Stimulated activated CD8-positive, alpha-beta memory T cell treated with anti-CD3 and anti-CD28 coated beads, Interleukin-12 subunit alpha, Interleukin-12 subunit beta, amount 100 ng/mL, for 24 hours (primary cell): ENCODE data around the gene AGAP1.
"Not testable (repeated sequence)": the region's sequence is repeated elsewhere in the genome, so short reads cannot be mapped to it uniquely, and the experiment has no call there.

Source experiments
- DNase-seq: peaks from one replicate; pipeline ENCODE4 v3.0.0-alpha.2; 2020; ENCODE audit errors: extremely low read depth

Gene AGAP1

DNA sequence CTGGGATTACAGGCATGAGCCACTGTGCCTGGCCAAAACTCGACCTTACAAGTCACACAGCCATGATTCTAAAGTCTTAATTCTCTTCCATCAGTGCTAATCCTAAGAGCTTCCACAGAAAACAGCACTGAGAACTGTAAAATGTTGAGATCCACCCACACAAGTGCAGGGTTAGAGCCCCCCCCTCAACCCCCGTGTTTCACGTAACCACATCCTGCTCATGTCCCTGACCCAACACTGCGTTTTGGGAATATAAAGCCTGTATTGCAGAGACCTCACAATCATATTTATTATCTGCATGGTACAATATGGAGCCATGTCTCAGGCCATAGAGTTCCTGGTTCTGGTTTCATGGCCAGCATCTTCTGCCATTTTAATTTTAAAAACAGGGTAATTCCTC lies 563.5 kb downstream of the AGAP1 start:
- no peak for DNase-seq

DNA sequence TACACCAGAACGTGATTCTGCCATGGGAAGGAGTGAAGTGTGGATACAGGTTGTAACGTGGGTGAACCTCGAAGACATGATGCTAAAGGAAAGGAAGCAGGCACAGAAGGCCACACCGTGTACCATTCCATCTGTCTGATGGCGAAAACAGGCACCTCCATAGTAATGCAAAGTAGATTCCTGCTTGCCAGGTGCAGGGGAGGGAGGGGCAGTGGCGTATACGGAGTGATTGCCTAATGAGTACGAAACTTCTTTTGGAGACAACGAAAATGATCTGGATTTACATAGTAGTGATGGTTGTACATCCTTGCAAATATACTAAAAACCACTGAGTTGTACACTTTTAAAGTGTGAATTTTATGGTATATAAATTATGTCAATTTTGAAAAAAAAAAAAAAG lies 567.7 kb downstream of the AGAP1 start:
- no peak for DNase-seq

- no peak for DNase-seq
These were observed 568.1 kb downstream of the AGAP1 start for GRCh38 chr2:236061899-236062298.

DNA sequence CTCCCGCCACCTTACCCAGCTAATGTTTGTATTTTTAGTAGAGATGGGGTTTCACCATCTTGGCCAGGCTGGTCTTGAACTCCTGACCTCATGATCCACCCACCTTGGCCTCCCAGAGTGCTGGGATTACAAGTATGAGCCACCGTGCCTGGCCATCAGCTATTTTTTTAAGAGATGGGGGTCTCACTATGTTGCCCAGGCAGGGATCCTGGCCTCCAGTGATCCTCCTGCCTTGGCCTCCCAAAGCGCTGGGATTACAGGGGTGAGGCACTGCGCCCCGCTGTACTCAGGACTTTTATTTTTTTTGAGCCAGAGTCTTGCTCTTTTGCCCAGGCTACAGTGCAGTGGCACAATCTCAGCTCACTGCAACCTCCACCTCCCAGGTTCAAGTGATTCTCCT lies 569.0 kb downstream of the AGAP1 start:
- DNase-seq = not testable (repeated sequence)

DNA sequence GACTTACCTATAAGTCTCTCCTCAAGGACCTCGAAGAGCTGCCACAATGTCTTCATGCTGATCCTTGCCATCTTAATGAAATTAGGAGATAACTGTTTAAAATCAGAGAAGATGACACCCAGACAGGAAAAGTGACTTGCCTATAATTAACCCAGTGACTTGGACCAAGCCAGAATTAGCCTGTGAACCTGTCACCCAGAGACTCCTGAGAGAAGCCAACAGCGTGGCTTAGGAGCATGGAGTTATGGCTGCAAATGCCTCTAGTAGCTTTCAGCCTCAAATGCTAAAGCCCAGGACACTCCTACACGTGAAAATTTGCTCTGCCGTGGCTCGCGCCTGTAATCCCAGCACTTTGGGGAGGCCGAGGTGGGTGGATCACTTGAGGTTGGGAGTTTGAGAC lies 570.2 kb downstream of the AGAP1 start:
- no peak for DNase-seq

GRCh38 chr2:236065314-236066160 lies 571.7 kb downstream of the AGAP1 start:
- DNase-seq = no peak

- DNase-seq = no peak
These were observed 576.4 kb downstream of the AGAP1 start for GRCh38 chr2:236070236-236070635.

GRCh38 chr2:236073246-236073645 lies 579.4 kb downstream of the AGAP1 start:
- no peak for DNase-seq

GRCh38 chr2:236073867-236074655 lies 580.2 kb downstream of the AGAP1 start:
- no peak for DNase-seq

GRCh38 chr2:236075802-236076201 lies 582.0 kb downstream of the AGAP1 start:
- DNase-seq = no peak

DNA sequence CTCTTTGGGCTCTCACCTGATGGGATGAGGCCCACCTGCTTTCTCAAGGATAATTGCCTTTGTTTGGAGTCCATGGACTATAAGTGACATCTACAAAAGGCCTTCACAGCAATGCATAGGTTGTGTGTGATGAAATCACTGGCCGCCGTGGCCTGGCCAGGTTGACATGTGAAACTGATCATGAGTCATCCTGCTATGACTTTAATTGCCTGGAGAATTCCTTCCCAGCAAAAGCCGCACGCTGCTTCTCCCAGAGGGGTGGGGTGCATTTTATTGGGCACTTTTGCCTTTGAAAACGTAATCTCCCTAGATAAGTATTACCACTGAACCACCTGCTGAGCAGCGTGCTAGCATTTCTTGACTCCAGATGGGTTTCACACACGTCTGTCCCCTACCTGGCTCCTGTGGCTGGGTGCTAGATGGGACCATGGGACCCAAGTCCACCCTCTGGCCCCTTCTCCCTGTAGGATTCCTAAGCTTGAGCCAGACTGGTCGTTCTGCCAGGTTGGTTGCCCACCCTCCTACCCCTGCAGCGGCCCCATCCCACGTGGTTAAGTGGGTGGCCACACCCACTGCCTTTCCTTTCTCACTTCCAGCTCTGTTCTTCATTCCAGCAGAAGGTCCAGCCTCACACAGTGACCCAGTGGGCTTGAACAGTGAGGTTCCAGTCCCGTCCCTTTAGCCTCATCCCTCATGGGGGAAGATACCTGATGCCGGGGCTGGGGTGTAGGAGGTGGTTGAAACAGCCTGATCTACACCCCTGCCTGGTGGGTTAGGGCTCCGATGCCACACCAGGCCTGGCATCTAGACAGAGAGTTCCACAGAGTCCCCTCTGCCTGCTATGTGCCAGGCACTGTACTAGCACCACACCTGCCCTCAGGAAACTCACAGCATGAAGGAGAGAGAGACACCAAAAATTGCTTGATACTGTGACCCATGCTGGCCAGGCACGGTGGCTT lies 584.7 kb downstream of the AGAP1 start:
- DNase-seq = no peak

- DNase-seq = no peak
These were observed 586.6 kb downstream of the AGAP1 start for GRCh38 chr2:236080412-236080811.

GRCh38 chr2:236081171-236081570 lies 587.3 kb downstream of the AGAP1 start:
- no peak for DNase-seq

GRCh38 chr2:236082061-236082460 lies 588.2 kb downstream of the AGAP1 start:
- DNase-seq = no peak

GRCh38 chr2:236083934-236084333 lies 590.1 kb downstream of the AGAP1 start:
- no peak for DNase-seq

DNA sequence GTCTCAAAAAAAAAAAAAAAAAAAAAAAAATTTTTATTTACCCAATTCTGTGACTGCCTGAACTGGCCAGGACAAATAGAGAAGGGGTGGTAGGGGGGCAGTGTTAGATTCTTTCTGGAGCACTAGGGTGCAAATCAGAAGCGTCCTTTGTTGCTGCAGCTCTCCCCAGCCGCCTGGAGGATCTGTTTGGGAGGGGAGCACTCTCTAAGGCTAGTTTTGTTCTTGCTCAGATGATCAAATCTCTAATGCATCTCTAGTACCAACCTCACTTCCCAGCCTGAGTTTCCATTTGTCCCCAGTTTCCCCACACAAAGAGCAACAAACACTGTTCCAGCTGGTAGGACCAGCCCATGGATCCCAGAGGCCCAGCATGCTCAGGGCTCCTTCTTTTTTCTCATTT lies 591.4 kb downstream of the AGAP1 start:
- no peak for DNase-seq

- DNase-seq = no peak
These were observed 591.8 kb downstream of the AGAP1 start for GRCh38 chr2:236085647-236086046.

DNA sequence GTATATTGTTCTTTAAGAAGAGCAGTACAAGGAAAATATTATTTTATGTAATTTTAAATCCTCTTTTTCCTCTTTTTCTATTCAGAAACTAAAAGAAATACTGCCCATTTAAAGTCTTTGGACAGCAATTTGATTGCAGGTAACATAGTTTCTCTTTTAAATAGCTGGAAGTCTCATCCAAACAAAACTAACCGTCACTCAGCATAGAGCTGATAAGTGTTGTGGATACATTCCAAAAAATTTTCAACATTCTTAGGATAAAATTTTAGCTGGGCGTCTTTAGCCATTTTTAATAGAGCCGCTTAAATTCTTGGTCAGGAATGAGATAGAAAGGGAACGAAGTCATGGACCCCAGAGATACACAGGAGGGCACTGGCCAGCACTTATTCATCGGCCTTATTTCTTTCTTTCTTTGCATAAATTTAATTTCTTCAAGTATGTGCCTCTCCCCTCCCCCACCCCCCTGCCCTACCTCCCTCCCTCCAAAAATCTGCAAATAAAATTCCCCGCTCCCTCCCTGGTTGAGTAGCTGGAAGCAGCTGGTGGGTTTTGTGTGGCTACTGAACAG lies 592.6 kb downstream of the AGAP1 start:
- no peak for DNase-seq

GRCh38 chr2:236086971-236087465 lies 593.2 kb downstream of the AGAP1 start:
- DNase-seq = no peak

- DNase-seq = no peak
These were observed 594.7 kb downstream of the AGAP1 start for GRCh38 chr2:236088368-236089057.
